Neural progenitor cell (in vitro differentiated cells): ENCODE measurements around the gene TOR1B. TPM values are rescaled to one million over a fixed set of nuclear protein-coding genes. Genes with fewer than 3 reads are reported as not detected.

Source experiments
- DNase-seq: peaks from one replicate; pipeline ENCODE4 v3.0.0-alpha.2; 2016; ENCODE audit warnings: low spot score
- H2AFZ ChIP-seq: fragments of 200-600 bp; sonication (generic); replicated peaks from 2 replicates; pipeline ENCODE4 v1.6.1; 2016; ENCODE audit warnings: antibody characterized with exemption
- H3F3A ChIP-seq: fragments of 200-600 bp; sonication (generic); 2 replicates; pipeline ENCODE4 v1.6.1; 2016; ENCODE audit warnings: antibody characterized with exemption, low read depth
- H3K27ac ChIP-seq: fragments of 200-600 bp; sonication (generic); 2 replicates; pipeline ENCODE4 v1.5.1; 2016; ENCODE audit warnings: mild to moderate bottlenecking
- H3K27me3 ChIP-seq: fragments of 200-600 bp; sonication (generic); 2 replicates; pipeline ENCODE4 v1.6.1; 2016; ENCODE audit warnings: mild to moderate bottlenecking, moderate library complexity
- H3K36me3 ChIP-seq: fragments of 200-600 bp; sonication (generic); 2 replicates; pipeline ENCODE4 v1.5.1; 2016
- H3K4me1 ChIP-seq: fragments of 200-600 bp; sonication (generic); 2 replicates; pipeline ENCODE4 v1.6.1; 2016; ENCODE audit warnings: mixed run types
- H3K4me2 ChIP-seq: fragments of 200-600 bp; sonication (generic); 2 replicates; pipeline ENCODE4 v1.6.1; 2016
- H3K4me3 ChIP-seq: fragments of 200-600 bp; sonication (generic); 2 replicates; pipeline ENCODE4 v1.5.1; 2016
- H3K79me2 ChIP-seq: fragments of 200-600 bp; sonication (generic); 2 replicates; pipeline ENCODE4 v1.6.1; 2016; ENCODE audit warnings: low read depth
- H3K9ac ChIP-seq: fragments of 200-600 bp; sonication (generic); 2 replicates; pipeline ENCODE4 v1.6.1; 2016
- H3K9me3 ChIP-seq: fragments of 200-600 bp; sonication (generic); 2 replicates; pipeline ENCODE4 v1.5.1; 2016; ENCODE audit warnings: low read depth
- H4K20me1 ChIP-seq: fragments of 200-600 bp; sonication (generic); 2 replicates; pipeline ENCODE4 v1.6.1; 2016; ENCODE audit warnings: low read depth
- H3K27ac Mint-ChIP-seq: 3 replicates; pipeline ENCODE4 v1.8.0; 2021; ENCODE audit warnings: mixed read lengths
- H3K27me3 Mint-ChIP-seq: 2 replicates; pipeline ENCODE4 v1.8.0; 2022; ENCODE audit warnings: low read depth, mild to moderate bottlenecking, inconsistent platforms, moderate library complexity, mixed read lengths; ENCODE audit not compliant: insufficient read depth
- H3K36me3 Mint-ChIP-seq: 3 replicates; pipeline ENCODE4 v1.8.0; 2021; ENCODE audit warnings: mixed read lengths
- H3K4me1 Mint-ChIP-seq: 3 replicates; pipeline ENCODE4 v1.8.0; 2021; ENCODE audit warnings: mixed read lengths
- H3K4me3 Mint-ChIP-seq: 3 replicates; pipeline ENCODE4 v1.8.0; 2021; ENCODE audit warnings: mild to moderate bottlenecking, moderate library complexity, mixed read lengths
- H3K9me3 Mint-ChIP-seq: 3 replicates; pipeline ENCODE4 v1.8.0; 2020; ENCODE audit warnings: mixed read lengths
- EZH2 ChIP-seq: fragments of 200-600 bp; sonication (generic); IDR thresholded peaks from 2 replicates; pipeline ENCODE4 v1.6.1; 2017; ENCODE audit warnings: antibody characterized with exemption, mild to moderate bottlenecking, moderate library complexity
- EZH2phosphoT487 ChIP-seq: fragments of 200-600 bp; sonication (generic); IDR thresholded peaks from 2 replicates; pipeline ENCODE4 v1.6.1; 2017; ENCODE audit warnings: antibody characterized with exemption
- total RNA-seq: library from RNA; depleted of rRNA; stranded (reverse); fragments of >200 nt; gene quantifications from 2 replicates; pipeline ENCODE4 v1.2.3, GENCODE V29; 2015; ENCODE audit warnings: low replicate concordance
- TF ChIP-seq, protein P1 (sequence below): fragments of 200-600 bp; sonication (generic); IDR thresholded peaks from 2 replicates; pipeline ENCODE4 v1.5.1; 2017; ENCODE audit warnings: antibody characterized with exemption, mild to moderate bottlenecking

Gene TOR1B
- total RNA-seq, 1 donor from 2014 or later, result 12.2 TPM

DNA sequence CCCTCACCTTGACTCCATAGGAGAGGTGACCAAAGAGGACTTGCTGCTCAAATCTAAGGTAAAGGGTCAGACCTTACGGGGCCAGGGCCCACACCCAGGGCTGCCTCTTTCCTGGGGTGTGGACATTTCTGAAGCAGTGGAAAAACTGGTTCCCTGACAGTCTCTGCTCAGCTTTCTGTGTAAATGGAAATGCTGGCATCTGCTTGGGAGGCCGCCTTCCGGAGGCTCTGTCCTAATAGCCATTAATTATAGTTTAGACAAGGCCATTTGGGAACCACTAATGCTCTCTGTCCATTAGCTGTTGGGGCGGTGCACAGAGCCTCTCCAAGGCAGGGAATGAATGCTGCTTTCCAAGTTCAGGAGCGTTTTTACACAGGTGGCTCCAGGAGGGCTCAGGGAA lies 49.6 kb downstream of the TOR1B start:
- Histone ChIP-seq H3K27me3 (no peaks in the 10 kb centered on the region), H2AFZ (no peak overlapping the region), H3K4me1 (no peaks in the 10 kb centered on the region), H3K79me2 (no peaks in the 10 kb centered on the region), H3K9ac (no peak overlapping the region), H3F3A (no peaks in the 10 kb centered on the region), H4K20me1 (no peaks in the 10 kb centered on the region), H3K4me2 (no peak overlapping the region), H3K4me3 (no peak overlapping the region), H3K9me3 (no peaks in the 10 kb centered on the region), H3K36me3 (no peaks in the 10 kb centered on the region), H3K27ac (no peak overlapping the region)
- no peak for DNase-seq
- no peaks in the 10 kb centered on the region for H3K9me3 Mint-ChIP-seq
- TF ChIP-seq, protein P1, sequence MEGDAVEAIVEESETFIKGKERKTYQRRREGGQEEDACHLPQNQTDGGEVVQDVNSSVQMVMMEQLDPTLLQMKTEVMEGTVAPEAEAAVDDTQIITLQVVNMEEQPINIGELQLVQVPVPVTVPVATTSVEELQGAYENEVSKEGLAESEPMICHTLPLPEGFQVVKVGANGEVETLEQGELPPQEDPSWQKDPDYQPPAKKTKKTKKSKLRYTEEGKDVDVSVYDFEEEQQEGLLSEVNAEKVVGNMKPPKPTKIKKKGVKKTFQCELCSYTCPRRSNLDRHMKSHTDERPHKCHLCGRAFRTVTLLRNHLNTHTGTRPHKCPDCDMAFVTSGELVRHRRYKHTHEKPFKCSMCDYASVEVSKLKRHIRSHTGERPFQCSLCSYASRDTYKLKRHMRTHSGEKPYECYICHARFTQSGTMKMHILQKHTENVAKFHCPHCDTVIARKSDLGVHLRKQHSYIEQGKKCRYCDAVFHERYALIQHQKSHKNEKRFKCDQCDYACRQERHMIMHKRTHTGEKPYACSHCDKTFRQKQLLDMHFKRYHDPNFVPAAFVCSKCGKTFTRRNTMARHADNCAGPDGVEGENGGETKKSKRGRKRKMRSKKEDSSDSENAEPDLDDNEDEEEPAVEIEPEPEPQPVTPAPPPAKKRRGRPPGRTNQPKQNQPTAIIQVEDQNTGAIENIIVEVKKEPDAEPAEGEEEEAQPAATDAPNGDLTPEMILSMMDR, result no peak
- TF ChIP-seq EZH2 (no peak), EZH2phosphoT487 (no peak)
- H3K4me1 Mint-ChIP-seq, result no peaks in the 10 kb centered on the region
- H3K27me3 Mint-ChIP-seq, result no peaks in the 10 kb centered on the region
- no peak overlapping the region for H3K4me3 Mint-ChIP-seq
- no peak overlapping the region for H3K27ac Mint-ChIP-seq
- H3K36me3 Mint-ChIP-seq, result peaks cover 27% of the 10 kb centered on the region

GRCh38 chr9:129853614-129854013 lies 50.6 kb downstream of the TOR1B start:
- no peak for DNase-seq
- TF ChIP-seq EZH2, result no peak
- no peak for TF ChIP-seq EZH2phosphoT487
- TF ChIP-seq, protein P1, result no peak
- Histone ChIP-seq H4K20me1 (no peaks in the 10 kb centered on the region), H3F3A (no peaks in the 10 kb centered on the region), H3K9me3 (no peaks in the 10 kb centered on the region), H3K4me3 (no peak overlapping the region), H3K4me1 (no peaks in the 10 kb centered on the region), H3K27ac (no peak overlapping the region), H3K4me2 (no peak overlapping the region), H2AFZ (no peak overlapping the region), H3K9ac (no peak overlapping the region), H3K36me3 (no peaks in the 10 kb centered on the region), H3K79me2 (no peaks in the 10 kb centered on the region), H3K27me3 (no peaks in the 10 kb centered on the region)
- H3K36me3 Mint-ChIP-seq, result peaks cover 27% of the 10 kb centered on the region
- H3K4me3 Mint-ChIP-seq, result no peak overlapping the region
- no peaks in the 10 kb centered on the region for H3K9me3 Mint-ChIP-seq
- no peak overlapping the region for H3K27ac Mint-ChIP-seq
- H3K4me1 Mint-ChIP-seq, result no peaks in the 10 kb centered on the region
- no peaks in the 10 kb centered on the region for H3K27me3 Mint-ChIP-seq

DNA sequence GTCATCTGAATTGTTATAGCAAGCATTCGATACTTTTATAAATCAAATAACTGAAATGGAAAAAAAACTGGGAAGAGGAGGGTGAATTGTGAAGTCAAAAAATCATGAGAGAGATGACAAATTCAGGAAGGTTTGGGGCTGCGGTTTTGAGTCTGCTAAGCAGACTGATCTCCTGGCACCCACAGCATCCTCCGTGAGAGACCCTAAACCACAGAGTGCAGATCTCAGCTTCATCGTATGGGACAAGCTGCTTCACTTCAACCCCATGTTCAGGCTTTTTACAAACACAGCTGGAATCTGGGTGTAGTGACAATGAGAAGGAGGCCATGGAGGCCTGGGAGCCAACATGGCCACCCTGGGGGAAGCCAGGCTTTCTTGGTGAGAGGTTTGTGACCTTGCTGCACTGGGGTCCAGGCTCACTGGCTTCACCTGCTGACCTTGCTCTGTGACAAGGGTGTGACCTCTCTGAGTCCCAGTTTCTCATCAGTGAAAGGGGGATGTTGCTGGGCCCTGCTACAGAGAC lies 51.7 kb downstream of the TOR1B start:
- Histone ChIP-seq H3K36me3 (no peaks in the 10 kb centered on the region), H3K9me3 (no peaks in the 10 kb centered on the region), H4K20me1 (no peaks in the 10 kb centered on the region), H3F3A (no peaks in the 10 kb centered on the region), H3K27ac (no peak overlapping the region), H3K4me2 (no peak overlapping the region), H3K27me3 (no peaks in the 10 kb centered on the region), H3K9ac (no peak overlapping the region), H2AFZ (no peak overlapping the region), H3K4me1 (no peaks in the 10 kb centered on the region), H3K79me2 (no peaks in the 10 kb centered on the region), H3K4me3 (no peak overlapping the region)
- H3K27me3 Mint-ChIP-seq, result no peaks in the 10 kb centered on the region
- no peaks in the 10 kb centered on the region for H3K4me1 Mint-ChIP-seq
- no peak overlapping the region for H3K4me3 Mint-ChIP-seq
- H3K36me3 Mint-ChIP-seq, result peaks cover 27% of the 10 kb centered on the region
- no peak for DNase-seq
- TF ChIP-seq EZH2 (no peak), EZH2phosphoT487 (no peak)
- TF ChIP-seq, protein P1, result no peak
- no peak overlapping the region for H3K27ac Mint-ChIP-seq
- no peaks in the 10 kb centered on the region for H3K9me3 Mint-ChIP-seq
